Karpas-422 (cell line): Measurements from ENCODE around the gene TSPAN4. TPM values are rescaled to one million over a fixed set of nuclear protein-coding genes. Genes with fewer than 3 reads are reported as not detected.
A peak's percentile ranks its signal among the peaks of the same experiment; 100 is the strongest.

Experiments used
- DNase-seq: peaks from one replicate; pipeline ENCODE4 v3.0.0-alpha.2; 2015
- H2AFZ ChIP-seq: fragments of 200-600 bp; sonication (generic); 2 replicates; pipeline ENCODE4 v1.6.1; 2014; ENCODE audit warnings: antibody characterized with exemption, low read length, mixed read lengths
- H3K27ac ChIP-seq: fragments of 200-600 bp; sonication (generic); 2 replicates; pipeline ENCODE4 v1.5.1; 2014; ENCODE audit warnings: mild to moderate bottlenecking, low read length, moderate library complexity
- H3K27me3 ChIP-seq: fragments of 200-600 bp; sonication (generic); 2 replicates; pipeline ENCODE4 v1.6.1; 2014; ENCODE audit warnings: low read length, mixed read lengths
- H3K36me3 ChIP-seq: fragments of 200-600 bp; sonication (generic); 2 replicates; pipeline ENCODE4 v1.6.1; 2014; ENCODE audit warnings: low read length, mixed read lengths; ENCODE audit not compliant: insufficient read depth
- H3K4me1 ChIP-seq: fragments of 200-600 bp; sonication (generic); 2 replicates; pipeline ENCODE4 v1.6.1; 2014; ENCODE audit warnings: mild to moderate bottlenecking, low read length, mixed read lengths
- H3K4me2 ChIP-seq: fragments of 200-600 bp; sonication (generic); 2 replicates; pipeline ENCODE4 v1.6.1; 2014; ENCODE audit warnings: low read length, low read depth, mild to moderate bottlenecking; ENCODE audit not compliant: poor library complexity, severe bottlenecking
- H3K4me3 ChIP-seq: fragments of 200-600 bp; sonication (generic); 2 replicates; pipeline ENCODE4 v1.5.1; 2014; ENCODE audit warnings: mild to moderate bottlenecking, antibody characterized with exemption, low read length, mixed read lengths
- H3K79me2 ChIP-seq: fragments of 200-600 bp; sonication (generic); 2 replicates; pipeline ENCODE4 v1.6.1; 2014; ENCODE audit warnings: mild to moderate bottlenecking, low read length, mixed read lengths
- H3K9ac ChIP-seq: fragments of 200-600 bp; sonication (generic); 2 replicates; pipeline ENCODE4 v1.6.0; 2014; ENCODE audit warnings: low read length
- H3K9me2 ChIP-seq: fragments of 200-600 bp; sonication (generic), shearing (Covaris generic); replicated peaks from 2 replicates; pipeline ENCODE4 v1.6.0; 2014; ENCODE audit warnings: mild to moderate bottlenecking, low read length, moderate library complexity; ENCODE audit not compliant: insufficient read depth
- H3K9me3 ChIP-seq: fragments of 300-700, 200-600 bp; sonication (generic); 2 replicates; pipeline ENCODE4 v1.6.1; 2014; ENCODE audit warnings: low read length, mixed read lengths
- H4K20me1 ChIP-seq: fragments of 200-600 bp; sonication (generic); 2 replicates; pipeline ENCODE4 v1.6.1; 2014; ENCODE audit warnings: mild to moderate bottlenecking, antibody characterized with exemption, low read length, low read depth; ENCODE audit not compliant: insufficient read depth
- total RNA-seq: library from RNA; depleted of rRNA; stranded (reverse); fragments of >200 nt; shearing (Covaris generic); gene quantifications from 2 replicates; pipeline ENCODE4 v1.2.3, GENCODE V29; 2014; ENCODE audit warnings: low replicate concordance

Gene TSPAN4
- total RNA-seq, 1 experiment from 2014 or later, result not detected

- Histone ChIP-seq H2AFZ (no peak overlapping the region), H3K79me2 (peaks cover 7% of the 10 kb centered on the region), H3K27ac (no peak overlapping the region), H3K4me2 (no peak overlapping the region), H3K4me3 (no peak overlapping the region), H3K27me3 (no peaks in the 10 kb centered on the region), H3K9me2 (no peaks in the 10 kb centered on the region), H3K9me3 (no peaks in the 10 kb centered on the region), H4K20me1 (peaks cover 18% of the 10 kb centered on the region; the same call in 1 of the 2 replicates), H3K36me3 (no peaks in the 10 kb centered on the region), H3K4me1 (peaks cover 24% of the 10 kb centered on the region), H3K9ac (no peak overlapping the region)
- no peak for DNase-seq
Observed at GRCh38 chr11:846496-847098, 3.9 kb downstream of the TSPAN4 start.

GRCh38 chr11:847876-848275 lies 5.2 kb downstream of the TSPAN4 start:
- no peaks in the 10 kb centered on the region for H3K79me2 ChIP-seq
- H3K27ac ChIP-seq, result no peak overlapping the region
- H3K27me3 ChIP-seq, result no peaks in the 10 kb centered on the region
- H3K4me2 ChIP-seq, result no peak overlapping the region
- H3K9me2 ChIP-seq, result no peaks in the 10 kb centered on the region
- no peak overlapping the region for H2AFZ ChIP-seq
- DNase-seq, result no peak
- no peaks in the 10 kb centered on the region for H3K9me3 ChIP-seq
- H3K4me1 ChIP-seq, result peaks cover 24% of the 10 kb centered on the region
- no peak overlapping the region for H3K4me3 ChIP-seq
- no peak overlapping the region for H3K9ac ChIP-seq
- no peaks in the 10 kb centered on the region for H3K36me3 ChIP-seq
- peaks cover 14% of the 10 kb centered on the region; the same call in 1 of the 2 replicates for H4K20me1 ChIP-seq

GRCh38 chr11:848380-848931 lies 5.8 kb downstream of the TSPAN4 start:
- Histone ChIP-seq H3K4me3 (no peak overlapping the region), H2AFZ (no peak overlapping the region)
- DNase-seq, result peak; percentile 88

GRCh38 chr11:849104-849824 lies 6.6 kb downstream of the TSPAN4 start:
- DNase-seq, result peak; percentile 72
- H3K4me1 ChIP-seq, result peaks cover 11% of the 10 kb centered on the region
- peaks cover 14% of the 10 kb centered on the region; the same call in 1 of the 2 replicates for H4K20me1 ChIP-seq
- H3K4me3 ChIP-seq, result no peak overlapping the region
- no peaks in the 10 kb centered on the region for H3K36me3 ChIP-seq
- peak overlapping the region; percentile 26 for H3K4me2 ChIP-seq
- H3K27ac ChIP-seq, result no peak overlapping the region
- no peaks in the 10 kb centered on the region for H3K9me3 ChIP-seq
- H3K79me2 ChIP-seq, result no peaks in the 10 kb centered on the region
- no peaks in the 10 kb centered on the region for H3K9me2 ChIP-seq
- H3K27me3 ChIP-seq, result no peaks in the 10 kb centered on the region
- H3K9ac ChIP-seq, result no peak overlapping the region
- H2AFZ ChIP-seq, result no peak overlapping the region

More at GRCh38 chr11:848380-848931, 5.8 kb downstream of the TSPAN4 start:
- Histone ChIP-seq H3K9me3 (no peaks in the 10 kb centered on the region), H3K4me2 (no peak overlapping the region), H3K4me1 (peaks cover 19% of the 10 kb centered on the region), H3K27me3 (no peaks in the 10 kb centered on the region), H3K9me2 (no peaks in the 10 kb centered on the region), H3K36me3 (no peaks in the 10 kb centered on the region), H3K79me2 (no peaks in the 10 kb centered on the region), H4K20me1 (peaks cover 14% of the 10 kb centered on the region; the same call in 1 of the 2 replicates), H3K27ac (no peak overlapping the region), H3K9ac (no peak overlapping the region)

- no peak overlapping the region for H2AFZ ChIP-seq
Observed at GRCh38 chr11:849951-850774, 7.5 kb downstream of the TSPAN4 start.

GRCh38 chr11:850775-851763 lies 8.4 kb downstream of the TSPAN4 start:
- Histone ChIP-seq H3K36me3 (no peaks in the 10 kb centered on the region), H3K27ac (no peak overlapping the region), H3K79me2 (no peaks in the 10 kb centered on the region), H3K4me2 (no peak overlapping the region), H3K4me1 (peaks cover 11% of the 10 kb centered on the region), H3K9me2 (no peaks in the 10 kb centered on the region), H3K27me3 (no peaks in the 10 kb centered on the region), H2AFZ (no peak overlapping the region), H3K9me3 (no peaks in the 10 kb centered on the region), H4K20me1 (peaks cover 9% of the 10 kb centered on the region; the same call in 1 of the 2 replicates), H3K9ac (no peak overlapping the region), H3K4me3 (no peak overlapping the region)
- DNase-seq, result peak; percentile 79

More at GRCh38 chr11:849951-850774, 7.5 kb downstream of the TSPAN4 start:
- Histone ChIP-seq H3K4me3 (no peak overlapping the region), H3K9ac (no peak overlapping the region), H3K9me3 (no peaks in the 10 kb centered on the region), H3K79me2 (no peaks in the 10 kb centered on the region), H3K9me2 (no peaks in the 10 kb centered on the region), H3K27me3 (no peaks in the 10 kb centered on the region), H4K20me1 (peaks cover 14% of the 10 kb centered on the region; the same call in 1 of the 2 replicates), H3K27ac (no peak overlapping the region), H3K4me2 (no peak overlapping the region), H3K36me3 (no peaks in the 10 kb centered on the region), H3K4me1 (peaks cover 11% of the 10 kb centered on the region)
- DNase-seq, result no peak

- Histone ChIP-seq H3K27me3 (no peaks in the 10 kb centered on the region), H3K4me3 (no peak overlapping the region), H3K9ac (no peak overlapping the region), H2AFZ (no peak overlapping the region), H3K4me2 (no peak overlapping the region), H3K4me1 (peaks cover 20% of the 10 kb centered on the region), H3K79me2 (no peaks in the 10 kb centered on the region), H3K27ac (no peak overlapping the region), H3K9me3 (no peaks in the 10 kb centered on the region), H4K20me1 (0 out of 2 replicates have a peak, but pooled peaks cover 3% of the 10 kb centered on the region), H3K36me3 (no peaks in the 10 kb centered on the region), H3K9me2 (no peaks in the 10 kb centered on the region)
- DNase-seq, result no peak
Observed at GRCh38 chr11:852762-853161, 10.1 kb downstream of the TSPAN4 start.
